HG02852 (cell line): ENCODE measurements around the gene AMY2A.
"Not testable (repeated sequence)": the region's sequence is repeated elsewhere in the genome, so short reads cannot be mapped to it uniquely, and the experiment has no call there.

Source experiments
- ATAC-seq: cut with Tn5 transposase; IDR thresholded peaks from one replicate; pipeline ENCODE4 v1.9.1; 2021; ENCODE audit warnings: mild to moderate bottlenecking, moderate library complexity; ENCODE audit not compliant: unreplicated experiment

Gene AMY2A

GRCh38 chr1:103616994-103617477 lies at the start of gene AMY2A:
Gene AMY2A (plus strand): TSS chr1:103617427. CDS start chr1:103617441, 14 bp downstream.
- ATAC-seq, result not testable (repeated sequence)

GRCh38 chr1:103569493-103569892 lies 47.7 kb upstream of the AMY2A start:
- ATAC-seq, result no peak

GRCh38 chr1:103571289-103571688 lies 45.9 kb upstream of the AMY2A start, which contains the start of gene AMY2B:
Gene AMY2B (plus strand): TSS chr1:103571589. CDS start chr1:103571603, 14 bp downstream.
- not testable (repeated sequence) for ATAC-seq

GRCh38 chr1:103576065-103576464 lies 41.2 kb upstream of the AMY2A start:
- ATAC-seq, result peak; percentile 61

GRCh38 chr1:103576784-103577183 lies 40.4 kb upstream of the AMY2A start:
- not testable (repeated sequence) for ATAC-seq

GRCh38 chr1:103582464-103582863 lies 34.8 kb upstream of the AMY2A start:
- ATAC-seq, result no peak

- no peak for ATAC-seq
Observed at GRCh38 chr1:103583887-103584286, 33.3 kb upstream of the AMY2A start.

- ATAC-seq, result no peak
Observed at GRCh38 chr1:103584537-103584936, 32.7 kb upstream of the AMY2A start.

GRCh38 chr1:103602740-103603139 lies 14.5 kb upstream of the AMY2A start:
- ATAC-seq, result not testable (repeated sequence)

- no peak for ATAC-seq
Observed at GRCh38 chr1:103616362-103616761, 865 bp upstream of the AMY2A start.

GRCh38 chr1:103627436-103627835 lies 10.2 kb downstream of the AMY2A start:
- not testable (repeated sequence) for ATAC-seq

- ATAC-seq, result not testable (repeated sequence)
Observed at GRCh38 chr1:103641194-103641593, 24.0 kb downstream of the AMY2A start.

GRCh38 chr1:103643908-103644307 lies 26.7 kb downstream of the AMY2A start:
- ATAC-seq, result not testable (repeated sequence)

GRCh38 chr1:103650305-103650704 lies 33.1 kb downstream of the AMY2A start:
- not testable (repeated sequence) for ATAC-seq

- not testable (repeated sequence) for ATAC-seq
Observed at GRCh38 chr1:103650889-103651288, 33.7 kb downstream of the AMY2A start.

GRCh38 chr1:103654133-103654532 lies 36.9 kb downstream of the AMY2A start:
- ATAC-seq, result not testable (repeated sequence)

- ATAC-seq, result not testable (repeated sequence)
Observed at GRCh38 chr1:103655460-103655859, 38.2 kb downstream of the AMY2A start, which contains the start of gene AMY1A. Gene AMY1A (plus strand): TSS chr1:103655760. CDS start chr1:103656331, 571 bp downstream.
